ENCODE measurements around the gene PATE3.

DNA sequence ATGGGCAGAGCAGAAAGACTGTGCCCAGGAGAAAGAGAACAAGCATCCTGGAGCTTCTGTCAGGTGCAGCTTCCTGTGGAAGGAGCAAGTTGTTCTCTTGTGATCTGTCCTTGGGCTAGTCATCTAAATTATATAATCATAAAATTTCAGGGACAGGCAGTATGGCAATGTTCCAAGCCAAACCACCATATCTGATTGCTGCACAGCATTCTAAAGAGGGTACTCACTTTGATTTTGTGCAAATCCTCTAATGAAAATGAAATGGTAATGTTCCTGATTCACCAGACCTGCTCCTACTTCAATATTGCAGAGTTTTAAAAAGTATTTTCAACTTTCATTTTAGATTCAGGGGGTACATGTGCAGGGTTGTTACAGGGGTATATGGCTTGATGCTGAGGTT lies 9.2 kb upstream of the PATE3 start, which contains the start of gene PATE2:
- TF ChIP-seq POLR2A (IDR thresholded peaks at IDR 0.05; ENCODE audit: low read length) (no peak), GATA1 (IDR thresholded peaks at IDR 0.05; ENCODE audit: low read depth, low read length) (no peak)
